GM12878 (cell line): ENCODE measurements around the gene DHX57. TPM values are rescaled to one million over a fixed set of nuclear protein-coding genes. Genes with fewer than 3 reads are reported as not detected.

ENCODE experiments used
- CBX3 ChIP-seq: fragments of 200-600 bp; sonication (generic); IDR thresholded peaks from 2 replicates; pipeline ENCODE4 v1.6.1; 2016; ENCODE audit warnings: low read depth, borderline replicate concordance
- CEBPZ ChIP-seq: fragments of 150-350 bp; IDR thresholded peaks from 2 replicates; pipeline ENCODE4 v1.6.1; 2016; ENCODE audit warnings: low read depth, low read length
- DPF2 ChIP-seq: fragments of 450-650 bp; IDR thresholded peaks from 2 replicates; pipeline ENCODE4 v1.6.1; 2017; ENCODE audit warnings: mild to moderate bottlenecking
- E2F4 ChIP-seq: IDR thresholded peaks from 2 replicates; pipeline ENCODE4 v1.6.1; 2012; ENCODE audit warnings: low read depth, low read length, improper control_type of control experiment
- EED ChIP-seq: sonication (generic); IDR thresholded peaks from 2 replicates; pipeline ENCODE4 v1.6.1; 2016; ENCODE audit warnings: antibody characterized with exemption, low read depth
- EGR1 ChIP-seq, 2 experiments: IDR thresholded peaks; 1 replicate in 1 of 2; 2 replicates in 1 of 2; pipeline ENCODE4 v1.6.1; 2011 to 2012; ENCODE audit warnings: low read depth in 2 of 2, low read length in 2 of 2, borderline replicate concordance in 1 of 2, mild to moderate bottlenecking in 1 of 2, moderate library complexity in 1 of 2
- EP300 ChIP-seq, 2 experiments: fragments of 150-350 bp in 1 of 2; IDR thresholded peaks; 2 replicates each; pipeline ENCODE4 v1.6.1; 2011 to 2012; ENCODE audit warnings: low read depth in 2 of 2, low read length in 2 of 2, borderline replicate concordance in 1 of 2, improper control_type of control experiment in 1 of 2, inconsistent platforms in 1 of 2; ENCODE audit not compliant: control insufficient read depth in 1 of 2
- FOXM1 ChIP-seq: IDR thresholded peaks from 2 replicates; pipeline ENCODE4 v1.6.1; 2012; ENCODE audit warnings: low read depth, mild to moderate bottlenecking, inconsistent platforms, low read length, moderate library complexity
- IKZF1 ChIP-seq: fragments of 450-650 bp; conservative IDR thresholded peaks from 2 replicates; pipeline ENCODE4 v1.6.1; 2017; ENCODE audit warnings: antibody characterized with exemption, mild to moderate bottlenecking
- JUNB ChIP-seq: IDR thresholded peaks from 2 replicates; pipeline ENCODE4 v1.6.1; 2016; ENCODE audit warnings: antibody characterized with exemption, mild to moderate bottlenecking
- JUND ChIP-seq: IDR thresholded peaks from 2 replicates; pipeline ENCODE4 v1.6.1; 2012; ENCODE audit warnings: low read depth, mild to moderate bottlenecking, low read length, improper control_type of control experiment, moderate library complexity
- NBN ChIP-seq: fragments of 450-650 bp; IDR thresholded peaks from 2 replicates; pipeline ENCODE4 v1.6.1; 2016
- NR2F1 ChIP-seq: fragments of 450-650 bp; conservative IDR thresholded peaks from 2 replicates; pipeline ENCODE4 v1.6.1; 2017; ENCODE audit warnings: mild to moderate bottlenecking
- SMARCA5 ChIP-seq: fragments of 450-650 bp; IDR thresholded peaks from 2 replicates; pipeline ENCODE4 v1.6.1; 2017; ENCODE audit warnings: mild to moderate bottlenecking
- TAF1 ChIP-seq: IDR thresholded peaks from 2 replicates; pipeline ENCODE4 v1.6.1; 2011; ENCODE audit warnings: mild to moderate bottlenecking, low read depth, low read length, borderline replicate concordance
- USF1 ChIP-seq: IDR thresholded peaks from 2 replicates; pipeline ENCODE4 v1.6.1; 2011; ENCODE audit warnings: borderline replicate concordance, low read depth, mild to moderate bottlenecking, moderate library complexity, mixed read lengths, low read length; ENCODE audit not compliant: insufficient read depth; ENCODE audit errors: extremely low read length
- YY1 ChIP-seq: IDR thresholded peaks from 2 replicates; pipeline ENCODE4 v1.6.1; 2011; ENCODE audit warnings: low read depth, mild to moderate bottlenecking, low read length
- ZBED1 ChIP-seq: IDR thresholded peaks from 2 replicates; pipeline ENCODE4 v1.6.1; 2016; ENCODE audit warnings: borderline replicate concordance
- ZNF217 ChIP-seq: fragments of 450-650 bp; IDR thresholded peaks from 2 replicates; pipeline ENCODE4 v1.6.1; 2017; ENCODE audit warnings: antibody characterized with exemption, mild to moderate bottlenecking
- ZNF687 ChIP-seq: fragments of 450-650 bp; IDR thresholded peaks from 2 replicates; pipeline ENCODE4 v1.6.1; 2017; ENCODE audit warnings: mild to moderate bottlenecking, moderate library complexity
- polyA plus RNA-seq, 11 experiments: library from polyadenylated mRNA; depleted of rRNA in 4 of 11; unstranded in 6 of 11; stranded (reverse) in 5 of 11; fragments of >200 nt; fragmentation: Nextera tagmentation in 4 of 11; fragmentation: Illumina TruSeq in 1 of 11; extraction: Ambion mirVana in 4 of 11; extraction: Trizol in 1 of 11; gene quantifications; 1 replicate in 1 of 11; 2 replicates in 10 of 11; pipeline versions ENCODE4 v1.2.1 to v1.2.3, GENCODE V29; 2011 to 2016; ENCODE audit warnings: inconsistent platforms in 2 of 11, missing spikeins in 2 of 11, low read depth in 1 of 11
- total RNA-seq, 4 experiments: library from RNA; depleted of rRNA in 3 of 4; stranded (reverse); fragments of >200 nt in 3 of 4; fragmentation: Illumina TruSeq in 1 of 4; extraction: Trizol in 1 of 4; gene quantifications; 2 replicates each; pipeline versions ENCODE4 v1.2.1 to v1.2.3, GENCODE V29; 2013 to 2021

The DHX57 gene
- total and polyA plus RNA-seq, 10 of the 15 experiments (the other 5 are each of a cell fraction or from before 2014, with no cell fraction given): 6.5 to 18.0 (median 15.8) TPM

GRCh38 chr2:38907743-38908562 lies 32.2 kb upstream of the DHX57 start (continued):
- TF ChIP-seq E2F4 (no peak), EED (peak; percentile 61), IKZF1 (0 out of 2 replicates have a peak, but pooled peaks have one; percentile 18), EGR1 (IDR thresholded peaks at IDR 0.05; ENCODE audit: borderline replicate concordance in 1 of 2, low read depth in 2 of 2, low read length in 2 of 2) (no peak), NR2F1 (peak; percentile 86), DPF2 (peak; percentile 50; the same call in 1 of the 2 replicates), JUNB (peak; percentile 94), EP300 (IDR thresholded peaks at IDR 0.05; ENCODE audit: borderline replicate concordance in 1 of 2, control insufficient read depth in 1 of 2, low read depth in 2 of 2, low read length in 2 of 2) (peak; percentile 33 to 41; a peak in 1 of 4 replicates), YY1 (no peak), SMARCA5 (no peak), CBX3 (no peak), TAF1 (no peak), JUND (peak; percentile 50; the same call in 1 of the 2 replicates), ZNF217 (no peak), USF1 (no peak), ZBED1 (no peak), NBN (no peak), CEBPZ (no peak), ZNF687 (no peak), FOXM1 (peak; percentile 66; the same call in 1 of the 2 replicates)
